ENCODE measurements around the gene PTTG1IP. TPM values are rescaled to one million over a fixed set of nuclear protein-coding genes. Genes with fewer than 3 reads are reported as not detected.

The PTTG1IP gene
- total RNA-seq, 1 donor from 2014 or later, result 160 TPM

DNA sequence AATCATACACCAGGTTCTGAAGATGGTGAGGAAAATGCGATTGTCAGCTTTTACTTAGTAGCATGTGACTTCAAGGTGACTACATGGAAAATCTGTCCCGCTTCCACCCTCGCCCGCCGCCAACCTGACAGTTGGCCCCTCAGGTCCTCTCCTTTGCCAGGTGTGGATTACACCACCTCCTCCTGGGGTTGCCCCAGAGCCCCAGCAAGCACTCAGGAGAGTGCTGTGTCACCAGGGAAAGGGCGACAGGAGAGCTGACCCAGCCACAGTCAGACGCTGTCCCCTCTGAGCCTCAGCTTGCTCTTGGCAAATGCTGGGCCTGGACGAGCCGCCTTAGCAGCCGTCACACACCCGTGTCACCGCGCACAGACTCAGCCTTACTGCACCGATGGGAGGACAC lies 17.9 kb downstream of the PTTG1IP start:
- DNase-seq (ENCODE audit: missing footprints), result no peak
- intact Hi-C loops (cut with DNase I), result no loop called here
- ATAC-seq, result peak; percentile 41

DNA sequence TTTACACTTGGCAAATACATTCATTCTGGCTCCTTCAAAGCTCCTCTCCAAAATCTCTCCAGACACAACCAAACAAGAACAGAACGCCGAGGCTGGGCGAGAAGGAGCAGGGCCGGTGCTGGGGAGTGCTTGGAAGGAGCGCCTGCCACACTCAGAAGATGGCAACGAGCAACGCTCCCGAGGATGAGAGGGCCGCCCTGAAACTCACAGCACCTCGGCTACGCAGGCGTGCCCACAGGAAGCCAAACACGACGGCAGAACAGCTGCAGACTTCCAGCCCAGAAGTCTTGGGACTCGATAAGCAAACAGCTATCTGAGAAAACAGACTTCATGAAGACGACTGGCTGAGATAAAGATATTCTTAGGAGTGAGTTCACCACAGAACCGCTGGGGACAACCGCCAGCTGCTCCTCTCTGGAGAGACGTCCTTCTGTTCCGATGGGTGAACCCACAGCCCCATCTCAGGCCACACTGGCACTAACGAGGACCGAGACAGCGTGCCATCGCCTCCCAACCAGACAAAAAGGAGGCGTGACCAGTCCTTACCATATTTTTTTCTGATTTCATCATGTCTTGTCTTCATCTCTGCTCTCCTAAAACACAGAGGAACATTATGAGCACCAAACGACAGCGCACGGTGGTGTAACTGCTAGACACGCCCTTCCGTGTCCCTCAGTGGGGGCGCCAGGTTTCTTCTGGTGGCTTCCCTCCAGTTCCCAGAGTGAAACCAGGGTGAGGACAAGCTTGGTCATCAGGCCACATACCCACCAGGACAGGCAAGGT lies 18.6 kb downstream of the PTTG1IP start:
- no peak for ATAC-seq
- no peak for DNase-seq (ENCODE audit: missing footprints)
- intact Hi-C loops (cut with DNase I), result no loop called here

DNA sequence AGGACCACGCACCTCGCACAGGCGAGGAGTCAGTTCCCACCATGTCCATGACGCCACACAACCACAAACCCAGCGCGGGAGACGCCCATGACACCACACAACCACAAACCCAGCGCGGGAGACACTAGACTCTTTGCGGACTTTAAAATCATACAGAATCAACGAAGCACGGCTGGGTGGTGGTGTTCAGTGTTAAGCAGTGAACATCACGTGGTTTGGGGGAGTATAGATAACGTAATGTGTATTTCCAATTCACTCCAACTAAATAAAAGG lies 19.2 kb downstream of the PTTG1IP start:
- ATAC-seq, result no peak
- intact Hi-C loops (cut with DNase I), result no loop called here
- no peak for DNase-seq (ENCODE audit: missing footprints)

DNA sequence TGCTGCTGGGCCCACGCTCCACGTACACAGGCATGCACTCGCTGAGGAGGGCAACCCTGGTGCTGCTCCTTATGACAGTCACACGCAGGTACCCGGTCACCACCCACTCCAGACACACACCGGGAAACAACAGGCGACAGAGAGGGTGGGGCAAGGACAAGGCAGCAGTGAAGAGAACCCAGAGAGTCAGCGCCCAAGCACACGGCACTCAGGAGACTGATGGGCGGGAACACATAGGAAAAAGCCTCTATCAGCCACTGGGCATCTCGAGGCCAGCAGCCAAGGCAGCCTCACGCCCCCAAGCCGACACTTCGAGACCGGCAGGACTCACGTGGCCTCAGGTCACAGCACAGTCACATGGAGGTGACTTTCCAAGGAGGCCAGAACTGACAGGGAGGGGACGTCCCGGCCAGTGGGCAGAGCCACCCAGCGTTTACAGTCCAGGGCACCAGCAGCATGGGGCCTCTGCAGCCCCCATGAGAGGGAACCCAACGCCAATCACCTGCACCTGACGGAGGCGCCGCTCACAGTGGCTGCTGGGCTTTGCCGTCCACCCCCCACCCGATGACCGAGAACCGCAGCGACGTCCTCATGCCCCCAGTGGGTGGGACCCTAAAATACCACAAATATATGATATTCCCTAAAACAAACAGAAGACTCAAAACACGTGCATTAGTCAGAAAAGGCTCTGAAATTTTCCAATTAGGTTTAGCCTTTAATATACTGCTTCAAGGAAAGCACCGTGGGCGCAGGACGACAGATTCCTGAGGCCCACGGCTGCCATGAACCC lies 19.7 kb downstream of the PTTG1IP start:
- intact Hi-C loops (cut with DNase I), result no loop called here
- DNase-seq (ENCODE audit: missing footprints) (no peak), ATAC-seq (peak; percentile 49)

DNA sequence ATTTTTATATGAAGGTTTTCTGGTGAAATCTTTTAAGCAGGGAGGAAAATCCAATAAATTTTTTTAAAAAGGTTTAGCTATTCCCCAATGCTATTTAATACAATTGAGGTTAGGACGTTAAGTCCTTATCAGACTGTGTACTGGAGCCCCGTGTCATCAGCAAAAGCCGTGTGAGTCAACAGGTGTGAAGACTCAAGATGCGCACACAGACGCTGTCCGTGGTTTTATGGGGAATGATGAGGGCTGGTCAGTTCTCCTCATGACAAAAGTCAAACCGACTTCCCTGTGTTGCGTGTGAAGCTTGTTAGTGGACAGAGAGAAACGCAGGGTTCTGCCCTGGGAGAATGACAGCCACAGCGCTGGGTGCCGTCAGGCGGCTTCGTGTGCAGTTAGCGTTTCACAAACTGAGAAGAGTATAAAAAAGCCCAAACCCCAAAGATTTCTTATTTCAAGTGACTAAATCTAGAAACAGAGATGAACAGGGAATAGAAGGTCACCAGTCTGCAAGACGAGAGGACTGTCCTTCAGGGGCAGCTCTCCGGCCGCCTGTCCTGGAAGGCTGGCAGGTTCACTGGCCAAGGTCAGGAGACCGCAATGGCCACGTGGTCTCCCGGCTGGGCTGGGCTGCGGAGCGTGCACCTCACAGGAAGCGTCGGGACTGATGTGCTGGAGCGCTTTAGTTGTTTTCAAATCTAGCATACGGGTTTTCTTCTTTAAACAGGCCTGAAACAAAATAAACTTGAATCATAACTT lies 22.4 kb downstream of the PTTG1IP start:
- intact Hi-C loops (cut with DNase I), result no loop called here
- ATAC-seq, result no peak
- DNase-seq (ENCODE audit: missing footprints), result no peak

DNA sequence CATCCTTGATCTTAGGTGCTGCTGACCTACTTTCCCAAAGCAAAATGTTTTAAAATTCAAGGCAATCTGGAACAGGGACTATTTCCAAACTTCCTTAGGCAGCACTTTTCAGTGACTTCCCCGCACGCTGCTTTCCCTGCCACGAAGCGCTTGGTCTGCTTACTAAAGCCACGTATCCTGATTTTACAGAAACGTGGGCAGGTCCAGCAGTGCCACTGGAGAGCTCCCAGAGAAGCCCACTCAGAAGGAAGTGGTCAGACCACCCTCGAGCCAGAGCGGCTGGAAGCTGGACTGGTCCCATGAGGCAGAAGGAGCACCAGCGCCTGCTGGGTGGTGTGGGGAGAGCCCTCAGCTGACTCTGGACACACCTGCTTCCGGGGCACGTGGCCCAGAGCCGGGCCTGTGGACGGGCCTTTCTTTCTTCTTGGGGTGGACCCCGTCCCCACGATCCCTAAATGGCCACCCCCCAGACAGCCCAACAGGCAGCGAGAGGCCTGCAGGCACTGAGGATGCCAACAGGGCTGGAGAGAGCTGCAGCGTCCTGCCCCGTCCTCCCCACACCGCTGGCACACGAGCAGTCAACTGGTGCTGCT lies 23.2 kb downstream of the PTTG1IP start:
- no peak for ATAC-seq
- DNase-seq (ENCODE audit: missing footprints), result no peak

DNA sequence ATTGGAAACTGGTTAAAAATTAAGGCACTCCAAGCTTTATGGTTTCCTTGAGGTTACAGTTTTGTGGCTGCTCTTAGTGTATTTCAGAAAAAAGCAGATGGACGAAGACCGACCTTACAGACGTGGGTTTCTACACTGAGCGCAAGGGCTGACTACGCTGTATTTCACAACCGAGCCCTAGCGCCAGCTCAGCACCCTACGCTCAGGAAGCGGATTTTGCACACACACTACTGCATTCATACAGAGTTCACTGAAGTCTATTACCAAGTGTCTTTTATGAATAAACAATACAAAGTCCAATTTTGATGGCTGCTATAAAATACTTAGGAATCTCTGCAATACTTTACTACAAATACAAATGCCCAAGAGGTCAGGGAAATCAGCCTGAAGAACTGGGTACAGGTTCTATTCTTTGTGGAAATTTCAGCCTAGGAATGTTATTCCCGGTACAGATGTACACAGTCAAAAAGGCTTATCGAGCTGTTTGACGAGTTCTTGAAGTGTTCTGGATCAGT lies 23.8 kb downstream of the PTTG1IP start:
- no peak for ATAC-seq
- DNase-seq (ENCODE audit: missing footprints), result no peak
- intact Hi-C loops (cut with DNase I), result no loop called here

More for the DNA sequence above, 23.2 kb downstream of the PTTG1IP start:
- intact Hi-C loops (cut with DNase I), result no loop called here

DNA sequence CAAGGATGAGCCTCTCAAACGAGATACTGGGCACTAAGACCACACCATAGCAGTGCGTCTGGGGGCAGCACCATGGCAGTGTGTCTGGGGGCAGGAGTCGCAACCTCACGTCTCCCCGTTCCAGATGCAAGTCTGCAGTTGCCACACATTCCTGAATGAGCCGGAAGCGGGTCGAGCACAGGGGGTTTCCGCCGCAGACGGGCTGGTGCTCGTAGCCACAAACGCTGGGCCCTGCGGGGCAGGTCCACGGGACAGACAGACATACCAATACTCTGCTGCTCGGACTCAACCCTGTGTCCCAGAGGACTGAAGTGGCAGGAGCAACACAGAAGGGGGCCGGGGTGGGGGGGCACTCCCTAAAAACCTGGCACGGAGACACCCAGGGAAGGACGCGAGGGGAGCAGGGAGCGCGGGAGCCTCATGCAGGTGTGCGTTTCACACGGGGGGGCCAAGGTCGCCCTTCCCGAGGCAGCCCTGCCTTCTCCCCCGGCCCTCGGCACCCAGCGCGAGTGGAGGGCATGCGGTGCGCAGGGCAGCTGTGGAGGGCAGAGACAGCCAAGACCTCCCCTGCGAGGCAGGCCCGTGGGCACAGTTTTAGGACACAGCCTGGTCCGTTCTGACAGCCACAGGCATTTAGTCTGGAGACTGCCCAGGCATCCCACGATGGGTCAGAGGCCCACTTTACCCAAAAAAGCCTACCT lies 24.5 kb downstream of the PTTG1IP start:
- intact Hi-C loops (cut with DNase I), result no loop called here
- DNase-seq (ENCODE audit: missing footprints), result no peak
- ATAC-seq, result no peak

DNA sequence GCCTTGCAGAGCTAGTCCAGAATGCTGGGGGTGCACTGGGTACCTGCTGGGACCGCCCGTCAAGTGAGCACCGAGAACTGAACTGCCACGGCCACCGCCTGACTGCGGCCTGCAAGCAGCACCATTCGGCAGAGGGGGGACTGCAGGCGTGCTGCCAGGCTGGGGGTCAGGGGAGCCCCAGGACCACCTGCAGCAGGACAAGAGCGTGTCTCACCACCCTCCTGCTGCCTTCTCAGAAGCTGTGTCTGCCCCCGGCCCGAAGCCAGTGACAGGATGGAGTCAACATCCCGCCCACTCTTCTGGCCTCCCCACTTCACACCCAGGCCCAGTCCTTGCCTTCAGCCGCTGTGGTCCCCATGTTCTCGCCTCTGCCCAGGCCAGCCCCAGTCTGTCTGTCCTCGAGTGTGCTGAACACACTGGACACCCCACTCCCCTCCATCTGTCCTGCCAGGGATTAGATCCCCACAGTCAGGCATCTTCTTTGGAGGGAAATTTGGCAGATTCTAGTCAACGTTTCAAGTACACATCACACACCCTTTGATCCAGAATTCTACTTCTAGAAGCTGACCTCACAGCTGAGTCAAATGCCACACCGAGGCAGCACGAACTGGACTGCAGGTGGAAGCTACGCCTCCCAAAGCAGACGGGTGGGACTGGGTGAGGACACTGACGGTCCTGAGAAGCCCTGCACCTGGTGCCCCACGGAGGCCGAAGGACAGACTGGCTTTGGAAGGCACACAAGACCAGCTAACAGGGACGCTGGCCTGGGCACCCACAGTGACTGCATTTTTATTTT lies 26.0 kb downstream of the PTTG1IP start:
- intact Hi-C loops (cut with DNase I), result loop anchor here (2.0 kb wide), 1 partner anchor 25 kb away; the partner anchor contains the start of gene PTTG1IP
- no peak for DNase-seq (ENCODE audit: missing footprints)
- ATAC-seq, result no peak

DNA sequence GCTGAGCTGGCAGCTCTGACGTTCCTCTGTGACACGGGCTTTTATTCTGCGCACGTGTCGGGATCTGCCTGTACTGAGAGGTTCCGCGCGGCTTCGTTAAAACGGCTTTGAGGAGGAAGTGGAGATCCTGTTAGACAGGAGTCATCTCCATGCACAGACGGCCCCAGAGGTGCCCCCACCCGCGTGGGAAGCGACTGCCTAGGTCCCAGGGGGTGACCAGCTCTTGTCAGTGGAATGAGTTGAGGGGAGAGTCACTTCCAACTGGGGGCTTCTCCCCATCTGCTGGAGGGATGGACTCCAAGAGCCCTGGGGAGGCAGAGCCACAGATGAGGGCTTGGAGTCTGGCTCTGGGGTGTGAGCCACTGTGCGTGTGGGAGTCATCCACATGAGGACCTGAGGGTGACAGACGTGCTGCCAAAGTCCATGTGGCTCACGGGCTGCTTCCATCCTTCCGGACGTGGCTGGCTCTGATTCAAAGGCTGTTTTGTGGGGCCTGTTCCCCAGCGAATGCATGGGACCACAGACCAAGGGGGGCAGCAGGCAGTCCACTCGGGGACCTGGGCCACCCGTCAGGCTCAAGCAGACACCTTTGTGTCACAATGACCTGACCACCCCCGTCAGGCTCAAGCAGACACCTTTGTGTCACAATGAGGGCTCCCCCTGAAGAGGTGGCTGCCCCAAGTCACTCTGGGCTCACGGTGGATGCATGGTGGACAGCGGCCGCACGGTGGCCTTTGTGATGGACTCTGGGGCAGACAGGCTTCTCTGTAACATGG lies 26.8 kb downstream of the PTTG1IP start:
- ATAC-seq (peak; percentile 52), DNase-seq (ENCODE audit: missing footprints) (peak; percentile 79)
- intact Hi-C loops (cut with DNase I), result loop anchor here (2.0 kb wide), 1 partner anchor 26 kb away; the partner anchor contains the start of gene PTTG1IP

DNA sequence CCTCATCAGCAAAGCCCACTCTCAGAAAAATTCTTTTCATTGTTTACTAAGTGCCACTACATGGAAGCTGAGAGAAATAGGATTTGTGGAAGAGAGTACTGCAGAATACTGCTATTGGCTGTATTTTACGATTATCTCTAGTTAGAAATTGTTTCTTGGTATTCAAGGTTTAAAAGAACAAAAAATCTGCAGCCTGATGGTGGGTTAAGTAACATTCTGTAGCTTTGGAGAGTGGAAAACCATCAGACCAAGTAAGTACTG lies 27.3 kb downstream of the PTTG1IP start:
- intact Hi-C loops (cut with DNase I), result loop anchor here (2.0 kb wide), 1 partner anchor 27 kb away; the partner anchor contains the start of gene PTTG1IP
- DNase-seq (ENCODE audit: missing footprints) (no peak), ATAC-seq (no peak)

DNA sequence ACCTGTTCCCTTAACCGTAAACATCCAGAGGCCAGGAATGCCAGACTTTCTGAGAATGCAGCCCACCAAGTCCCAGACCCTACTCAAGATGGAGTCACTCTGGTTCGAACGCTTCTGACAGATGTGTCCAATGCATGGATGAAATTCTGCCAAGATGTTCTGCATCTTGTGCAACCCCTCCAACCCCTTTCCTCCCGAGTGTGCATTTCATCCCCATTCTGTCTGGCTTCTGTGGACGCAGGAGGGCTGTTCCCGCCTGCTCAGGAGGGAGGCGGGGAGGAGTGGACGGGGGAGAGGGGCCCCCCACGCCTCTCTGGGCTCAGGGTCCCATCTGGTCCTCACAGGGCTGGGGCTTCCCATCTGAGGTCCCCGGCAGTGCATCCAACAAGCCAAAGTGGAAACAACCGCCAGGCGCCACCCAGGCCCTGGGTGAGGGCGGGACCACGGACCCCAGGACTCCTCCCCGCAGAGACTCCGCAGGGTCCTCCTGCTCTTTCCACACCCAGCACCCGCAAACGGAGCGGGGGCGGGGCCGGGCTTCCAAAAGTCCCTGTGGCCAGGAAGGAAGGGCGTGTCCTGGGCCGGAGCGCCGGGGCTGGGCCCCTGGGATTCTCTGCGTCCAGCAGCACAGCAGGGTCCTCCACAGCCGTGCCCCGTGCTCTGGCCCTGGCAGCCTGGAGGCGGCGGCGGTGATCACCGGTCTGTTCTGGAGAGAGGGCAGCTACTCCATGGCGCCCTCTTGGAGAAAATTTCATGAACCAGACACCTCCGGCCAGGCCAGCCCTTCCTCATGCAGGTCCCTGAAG lies 27.9 kb downstream of the PTTG1IP start:
- ATAC-seq (peak; percentile 78), DNase-seq (ENCODE audit: missing footprints) (peak; percentile 89)
- intact Hi-C loops (cut with DNase I), result loop anchor here (2.0 kb wide), 1 partner anchor 27 kb away; the partner anchor contains the start of gene PTTG1IP

DNA sequence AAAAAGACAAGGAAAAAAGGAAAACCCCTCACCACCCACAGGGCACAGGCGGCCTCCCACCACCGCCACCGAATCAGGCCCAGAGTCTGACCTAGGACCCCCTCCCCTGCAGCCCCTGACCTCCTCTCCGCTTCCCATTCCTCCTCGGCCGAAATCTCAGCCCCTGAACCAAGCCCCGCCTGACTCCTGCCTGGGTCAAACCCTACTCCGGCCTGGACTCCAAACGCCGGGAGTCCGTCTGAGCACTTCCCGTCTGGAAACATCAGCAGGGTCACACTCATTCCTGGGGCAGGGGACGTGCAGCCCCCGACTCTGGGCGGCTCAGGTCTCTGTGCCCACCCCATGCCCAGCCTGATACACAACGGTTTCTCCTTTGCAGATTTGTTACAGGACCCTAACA lies 29.2 kb downstream of the PTTG1IP start:
- intact Hi-C loops (cut with DNase I), result no loop called here
- DNase-seq (ENCODE audit: missing footprints) (no peak), ATAC-seq (no peak)

DNA sequence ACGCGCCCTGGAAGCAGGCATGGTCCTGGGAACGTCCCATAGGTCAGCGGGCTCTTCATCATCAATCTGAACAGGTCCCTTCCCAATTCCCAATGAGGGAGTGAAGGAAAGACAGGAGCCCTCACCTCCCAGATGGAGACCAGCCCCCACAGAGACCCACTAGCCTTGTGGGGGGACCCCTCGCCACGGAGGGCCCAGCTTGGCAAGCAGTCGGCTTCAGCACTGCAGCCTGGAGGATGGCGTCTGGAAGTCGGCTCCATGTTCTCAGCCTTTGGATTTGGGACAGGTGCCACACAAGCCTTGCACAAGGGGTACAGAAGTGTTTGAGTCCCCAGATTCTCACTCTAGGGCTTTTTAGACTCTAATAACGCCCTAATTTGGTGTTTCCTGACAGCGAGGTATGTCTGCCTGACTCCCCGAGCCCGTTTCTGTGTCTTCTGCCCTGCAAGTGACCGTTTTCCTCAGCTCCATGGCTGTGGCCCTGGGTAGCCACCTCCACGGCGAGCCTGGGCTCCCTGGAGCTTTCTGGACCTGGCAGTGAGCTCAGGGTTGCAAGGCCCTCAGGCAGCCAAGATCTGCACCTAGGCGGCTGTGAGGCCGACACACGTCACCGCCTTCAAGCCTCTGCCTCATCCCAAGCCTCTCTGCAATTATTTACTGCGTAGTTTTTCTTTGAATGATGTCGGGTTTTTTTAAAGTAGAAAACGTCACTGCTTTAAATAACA lies 30.6 kb downstream of the PTTG1IP start:
- intact Hi-C loops (cut with DNase I), result no loop called here
- ATAC-seq (no peak), DNase-seq (ENCODE audit: missing footprints) (no peak)

DNA sequence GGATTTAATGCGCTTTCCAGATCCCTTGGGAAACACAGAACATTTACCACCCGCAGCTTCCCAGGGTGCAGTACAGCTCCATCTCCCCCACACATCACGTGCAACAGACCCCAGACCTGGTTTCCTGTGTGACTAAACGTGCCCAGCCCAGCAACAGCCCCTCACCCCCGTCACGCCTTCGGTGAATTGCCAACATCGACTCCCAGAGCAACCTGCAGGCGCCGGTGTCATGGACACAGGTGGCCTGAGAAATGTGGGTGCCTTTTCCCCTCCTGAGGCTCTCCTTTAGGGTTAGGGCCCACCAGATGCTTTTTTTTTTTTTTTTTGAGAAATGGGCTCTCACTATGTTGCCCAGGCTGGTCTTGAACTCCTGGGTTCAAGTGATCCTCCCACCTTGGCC lies 31.4 kb downstream of the PTTG1IP start:
- no peak for DNase-seq (ENCODE audit: missing footprints)
- intact Hi-C loops (cut with DNase I), result no loop called here
- no peak for ATAC-seq

DNA sequence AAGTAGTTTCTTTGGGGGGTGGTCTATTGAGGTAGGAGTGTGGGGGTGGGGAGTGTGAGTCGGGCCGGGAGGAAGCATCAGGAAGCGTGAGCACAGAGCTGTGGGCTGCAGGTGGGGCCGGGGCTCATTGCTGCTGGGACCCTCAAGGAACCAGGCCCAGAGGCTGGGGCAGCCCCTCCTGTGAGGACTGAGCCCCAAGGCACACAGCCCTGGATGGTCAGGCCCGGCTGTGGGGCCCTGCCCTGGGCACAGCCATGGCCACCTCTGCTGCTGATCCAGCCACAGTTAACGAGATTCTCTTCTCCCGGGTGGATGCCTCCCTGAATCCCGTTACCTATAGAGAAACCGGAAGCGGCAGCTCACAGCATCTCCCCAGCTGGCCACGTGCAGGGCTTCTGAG lies 32.7 kb downstream of the PTTG1IP start:
- no peak for ATAC-seq

More for the DNA sequence above, 32.7 kb downstream of the PTTG1IP start:
- no peak for DNase-seq (ENCODE audit: missing footprints)
- intact Hi-C loops (cut with DNase I), result no loop called here
